Colonic mucosa (tissue), 4 donors: Measurements from ENCODE around the gene CDYL. TPM values are rescaled to one million over a fixed set of nuclear protein-coding genes. Genes with fewer than 3 reads are reported as not detected.

Source experiments
- DNase-seq: peaks from one replicate; pipeline ENCODE4 v3.0.0-alpha.2; 2020
- H3K27ac ChIP-seq: fragments of 200-600 bp; one replicate; pipeline ENCODE4 v1.8.0; 2021
- H3K27me3 ChIP-seq: fragments of 200-600 bp; one replicate; pipeline ENCODE4 v1.8.0; 2021
- H3K36me3 ChIP-seq: fragments of 200-600 bp; one replicate; pipeline ENCODE4 v1.8.0; 2021
- H3K4me1 ChIP-seq: fragments of 200-600 bp; one replicate; pipeline ENCODE4 v1.8.0; 2021; ENCODE audit warnings: mild to moderate bottlenecking
- H3K4me3 ChIP-seq: fragments of 200-600 bp; one replicate; pipeline ENCODE4 v1.8.0; 2021
- H3K9ac ChIP-seq, 2 donors: one replicate each; pipeline ENCODE4 v1.7.0; 2013; ENCODE audit warnings: control low read depth in 2 of 2, low read depth in 2 of 2, low read length in 2 of 2
- H3K9me3 ChIP-seq: fragments of 200-600 bp; one replicate; pipeline ENCODE4 v1.8.0; 2021
- intact Hi-C: fragments of 100-400 bp; cut with DNase I; formaldehyde crosslinking; loops from one replicate; pipeline ENCODE4 v1.14.1; 2022
- total RNA-seq, 2 donors: library from RNA; stranded (reverse); fragmentation: NEBNext Ultra II Directional in 1 of 2; extraction: Animal tissue kit (Norgen Biotek cat#: 25700) in 1 of 2; gene quantifications; one replicate each; pipeline ENCODE4 v1.2.1, GENCODE V29; 2021
- TF ChIP-seq, protein P1 (sequence below): fragments of 200-600 bp; IDR thresholded peaks from one replicate; pipeline ENCODE4 v1.8.0; 2022; ENCODE audit warnings: antibody characterized with exemption, mild to moderate bottlenecking
- donor health status: healthy.
- donor health status: DM: no; HTN: no; CAD: no.
- donor health status: DM: no; HTN: no; CAD: no.

CDYL gene
- total RNA-seq, 2 donors from 2014 or later = 44.3 to 48.6 TPM

DNA sequence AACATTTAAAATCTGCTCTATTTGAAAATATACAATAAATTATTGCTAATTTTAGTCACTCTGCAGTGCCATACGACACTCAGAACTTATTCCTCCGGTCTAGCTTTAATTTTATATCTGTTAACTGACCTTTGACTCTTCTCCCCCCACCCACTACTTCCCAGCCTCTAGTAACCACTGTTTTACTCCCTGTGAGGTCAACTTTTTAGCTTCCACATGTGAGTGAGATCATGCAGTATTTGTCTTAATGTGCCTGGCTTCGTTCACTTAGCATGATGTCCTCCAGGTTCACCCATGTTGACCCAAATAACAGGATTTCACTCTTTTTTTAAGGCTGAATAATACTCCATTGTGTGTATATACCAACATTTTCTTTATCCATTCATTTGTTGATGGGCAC is 146.9 kb downstream of the CDYL start:
- Histone ChIP-seq H3K27me3 (no peaks in the 10 kb centered on the region), H3K9me3 (no peaks in the 10 kb centered on the region), H3K9ac (no peak overlapping the region), H3K4me1 (no peaks in the 10 kb centered on the region), H3K36me3 (no peaks in the 10 kb centered on the region), H3K27ac (no peak overlapping the region), H3K4me3 (no peak overlapping the region)
- intact Hi-C loops = no loop called here
- DNase-seq = no peak
- TF ChIP-seq, protein P1, sequence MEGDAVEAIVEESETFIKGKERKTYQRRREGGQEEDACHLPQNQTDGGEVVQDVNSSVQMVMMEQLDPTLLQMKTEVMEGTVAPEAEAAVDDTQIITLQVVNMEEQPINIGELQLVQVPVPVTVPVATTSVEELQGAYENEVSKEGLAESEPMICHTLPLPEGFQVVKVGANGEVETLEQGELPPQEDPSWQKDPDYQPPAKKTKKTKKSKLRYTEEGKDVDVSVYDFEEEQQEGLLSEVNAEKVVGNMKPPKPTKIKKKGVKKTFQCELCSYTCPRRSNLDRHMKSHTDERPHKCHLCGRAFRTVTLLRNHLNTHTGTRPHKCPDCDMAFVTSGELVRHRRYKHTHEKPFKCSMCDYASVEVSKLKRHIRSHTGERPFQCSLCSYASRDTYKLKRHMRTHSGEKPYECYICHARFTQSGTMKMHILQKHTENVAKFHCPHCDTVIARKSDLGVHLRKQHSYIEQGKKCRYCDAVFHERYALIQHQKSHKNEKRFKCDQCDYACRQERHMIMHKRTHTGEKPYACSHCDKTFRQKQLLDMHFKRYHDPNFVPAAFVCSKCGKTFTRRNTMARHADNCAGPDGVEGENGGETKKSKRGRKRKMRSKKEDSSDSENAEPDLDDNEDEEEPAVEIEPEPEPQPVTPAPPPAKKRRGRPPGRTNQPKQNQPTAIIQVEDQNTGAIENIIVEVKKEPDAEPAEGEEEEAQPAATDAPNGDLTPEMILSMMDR = no peak

DNA sequence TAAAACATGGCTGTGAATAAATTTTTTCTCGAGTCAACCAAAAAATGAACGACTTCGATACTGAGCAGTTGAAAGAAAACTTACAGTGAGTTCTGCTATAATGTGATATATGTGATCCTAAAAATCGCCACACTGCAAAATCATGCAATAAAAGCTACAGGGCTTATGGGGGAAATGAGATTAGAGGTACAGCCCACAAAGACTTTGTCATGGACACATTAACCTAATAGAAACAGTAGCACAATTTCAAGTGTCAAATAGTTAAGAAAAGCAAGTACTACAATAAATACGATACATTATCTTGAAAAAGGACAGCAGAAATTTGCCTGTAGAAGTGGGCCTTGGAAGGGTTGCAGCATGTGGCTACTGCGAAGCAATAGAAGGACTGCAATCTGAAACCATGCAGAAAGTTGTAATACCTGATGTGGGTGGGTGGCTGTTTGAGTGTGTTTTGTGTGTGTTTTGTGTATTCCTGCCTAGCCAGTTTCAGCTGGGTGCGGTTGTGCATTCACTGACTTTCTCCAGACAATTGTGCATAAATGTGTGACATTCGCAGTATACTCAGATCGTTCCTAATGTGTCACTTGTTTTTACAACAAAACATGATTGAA is 148.6 kb downstream of the CDYL start:
- DNase-seq = no peak
- TF ChIP-seq, protein P1 = no peak
- no peak overlapping the region for H3K27ac ChIP-seq

DNA sequence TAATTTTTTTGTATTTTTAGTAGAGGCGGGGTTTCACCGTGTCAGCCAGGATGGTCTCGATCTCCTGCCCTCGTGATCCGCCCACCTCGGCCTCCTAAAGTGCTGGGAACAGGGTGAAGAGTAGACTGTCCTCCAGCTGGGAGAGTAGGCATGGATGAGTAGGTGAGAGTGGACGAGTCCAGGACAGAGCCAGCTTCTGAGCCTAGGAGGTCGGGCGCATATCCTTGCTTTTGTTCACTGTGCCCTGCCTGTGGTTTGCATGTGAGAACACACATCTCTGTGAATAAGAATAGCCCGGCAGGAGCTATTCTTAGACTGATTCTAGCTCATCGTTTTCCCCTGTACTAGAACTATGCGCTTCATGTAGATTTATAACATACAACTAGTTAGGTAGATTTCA is 149.4 kb downstream of the CDYL start:
- no peaks in the 10 kb centered on the region for H3K36me3 ChIP-seq
- no peak overlapping the region for H3K27ac ChIP-seq

More for the DNA sequence above, 148.6 kb downstream of the CDYL start:
- intact Hi-C loops = no loop called here
- Histone ChIP-seq H3K36me3 (no peaks in the 10 kb centered on the region), H3K27me3 (no peaks in the 10 kb centered on the region), H3K4me3 (no peak overlapping the region), H3K4me1 (no peaks in the 10 kb centered on the region), H3K9ac (no peak overlapping the region), H3K9me3 (no peaks in the 10 kb centered on the region)

DNA sequence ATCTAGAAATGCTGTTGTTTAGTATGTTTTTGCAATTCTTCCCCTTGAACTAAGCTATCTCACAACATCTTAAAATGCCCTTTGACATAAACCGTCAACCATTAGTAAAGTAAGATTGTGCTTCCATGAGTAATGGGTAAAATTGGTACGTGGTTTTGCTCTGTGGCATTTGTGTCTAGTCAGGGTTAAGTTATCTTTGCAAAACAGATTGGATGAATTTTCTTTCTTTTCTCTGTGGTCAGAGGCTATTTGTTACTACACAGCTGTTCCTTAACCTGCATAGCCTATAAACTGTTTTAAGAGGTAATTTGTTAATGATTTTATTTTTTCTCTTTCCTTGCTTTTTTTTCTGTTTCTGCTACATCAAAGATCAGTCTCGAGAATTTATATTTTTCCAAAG is 152.2 kb downstream of the CDYL start:
- H3K27ac ChIP-seq = no peak overlapping the region
- H3K4me3 ChIP-seq = no peak overlapping the region
- intact Hi-C loops = no loop called here
- TF ChIP-seq, protein P1 = no peak
- peaks cover 6% of the 10 kb centered on the region for H3K4me1 ChIP-seq
- DNase-seq = no peak
- no peak overlapping the region for H3K9ac ChIP-seq
- no peaks in the 10 kb centered on the region for H3K27me3 ChIP-seq
- H3K36me3 ChIP-seq = no peaks in the 10 kb centered on the region
- H3K9me3 ChIP-seq = no peaks in the 10 kb centered on the region

More for the DNA sequence above, 149.4 kb downstream of the CDYL start:
- H3K9ac ChIP-seq = no peak overlapping the region
- no peaks in the 10 kb centered on the region for H3K9me3 ChIP-seq
- H3K27me3 ChIP-seq = no peaks in the 10 kb centered on the region
- DNase-seq = no peak
- intact Hi-C loops = no loop called here
- H3K4me3 ChIP-seq = no peak overlapping the region
- no peaks in the 10 kb centered on the region for H3K4me1 ChIP-seq
- TF ChIP-seq, protein P1 = no peak

DNA sequence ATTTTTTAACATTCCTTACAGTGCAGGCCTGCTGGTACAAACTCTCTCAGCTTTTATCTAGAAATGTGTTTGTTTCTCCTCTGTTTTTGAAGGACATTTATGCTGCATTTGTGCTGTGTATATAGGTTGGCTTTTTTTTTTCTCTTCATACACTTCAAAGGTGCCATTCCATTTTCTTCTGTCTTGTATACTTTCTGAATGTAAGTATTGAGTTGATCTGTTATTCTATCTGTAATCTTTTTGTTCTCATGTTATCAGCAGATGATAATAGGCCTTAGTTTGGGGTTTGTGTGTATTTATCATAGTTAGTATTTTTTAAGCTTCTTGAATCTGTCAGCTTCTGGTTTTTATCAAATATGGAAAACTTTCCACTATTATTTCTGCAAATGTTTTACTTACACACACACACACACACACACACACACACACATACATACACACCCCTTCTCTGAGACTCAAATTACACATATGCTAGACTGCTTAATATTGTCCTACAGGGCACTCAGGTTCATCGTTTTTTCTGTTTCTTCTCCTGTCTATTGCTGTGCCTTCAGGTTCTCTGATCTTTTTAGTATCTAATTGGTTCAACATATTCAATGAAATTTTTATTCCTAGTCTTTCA is 153.0 kb downstream of the CDYL start:
- Histone ChIP-seq H3K4me3 (no peak overlapping the region), H3K4me1 (peaks cover 6% of the 10 kb centered on the region), H3K36me3 (no peaks in the 10 kb centered on the region), H3K9ac (no peak overlapping the region), H3K27ac (no peak overlapping the region), H3K9me3 (no peaks in the 10 kb centered on the region), H3K27me3 (no peaks in the 10 kb centered on the region)
- intact Hi-C loops = no loop called here
- TF ChIP-seq, protein P1 = no peak
- DNase-seq = no peak
